Brain microvascular endothelial cell (primary cell): ENCODE data around the gene TERB1.

Experiments used
- DNase-seq: peaks from one replicate; pipeline ENCODE4 v3.0.0-alpha.2; 2020
- H3K27ac ChIP-seq: fragments of 250-450 bp; sonication (Bioruptor Pico); 2 replicates; pipeline ENCODE4 v1.5.1; 2020; ENCODE audit warnings: mild to moderate bottlenecking, moderate library complexity
- H3K27me3 ChIP-seq: fragments of 250-450 bp; sonication (Bioruptor Pico); replicated peaks from 2 replicates; pipeline ENCODE4 v1.5.1; 2020; ENCODE audit warnings: mild to moderate bottlenecking
- H3K36me3 ChIP-seq: fragments of 250-450 bp; sonication (Bioruptor Pico); replicated peaks from 2 replicates; pipeline ENCODE4 v1.5.1; 2020; ENCODE audit warnings: mild to moderate bottlenecking
- H3K4me3 ChIP-seq: 2 replicates; pipeline ENCODE4 v1.5.1; 2011; ENCODE audit warnings: low read depth, mild to moderate bottlenecking, control low read depth, low read length, moderate library complexity
- CTCF ChIP-seq: IDR thresholded peaks from 2 replicates; pipeline ENCODE4 v1.5.1; 2011; ENCODE audit warnings: low read depth, mild to moderate bottlenecking, moderate library complexity, low read length, control low read depth, inconsistent platforms; ENCODE audit errors: missing control alignments
- in situ Hi-C: cut with HindIII; loops from 2 replicates; pipeline ENCODE4 v1.10.0; 2017; ENCODE audit warnings: low sequenced_read_pairs, low pct_ligation_motif_present

TERB1 gene

GRCh38 chr16:66751053-66751302, 50.4 kb downstream of the TERB1 start:
- TF ChIP-seq CTCF, result no peak
- Histone ChIP-seq H3K27me3 (no peaks in the 10 kb centered on the region), H3K27ac (peak overlapping the region; percentile 95), H3K4me3 (peak overlapping the region; percentile 93), H3K36me3 (peaks cover 28% of the 10 kb centered on the region)
- no peak for DNase-seq
- in situ Hi-C loops, result no loop called here

- peaks cover 31% of the 10 kb centered on the region for H3K36me3 ChIP-seq
- DNase-seq, result no peak
- in situ Hi-C loops, result no loop called here
- peak overlapping the region; percentile 93 for H3K4me3 ChIP-seq
- no peak for TF ChIP-seq CTCF
- H3K27ac ChIP-seq, result no peak overlapping the region
- H3K27me3 ChIP-seq, result no peaks in the 10 kb centered on the region
Observed at GRCh38 chr16:66750279-66751052, 50.9 kb downstream of the TERB1 start.

GRCh38 chr16:66746682-66747081, 54.7 kb downstream of the TERB1 start:
- H3K4me3 ChIP-seq, result no peak overlapping the region
- H3K27ac ChIP-seq, result no peak overlapping the region
- no peak for DNase-seq
- no peak for TF ChIP-seq CTCF
- in situ Hi-C loops, result no loop called here
- H3K36me3 ChIP-seq, result peaks cover 55% of the 10 kb centered on the region
- H3K27me3 ChIP-seq, result no peaks in the 10 kb centered on the region

GRCh38 chr16:66746048-66746447, 55.3 kb downstream of the TERB1 start:
- no peak for TF ChIP-seq CTCF
- DNase-seq, result no peak
- Histone ChIP-seq H3K27me3 (no peaks in the 10 kb centered on the region), H3K4me3 (no peak overlapping the region), H3K27ac (no peak overlapping the region), H3K36me3 (peaks cover 59% of the 10 kb centered on the region)
- in situ Hi-C loops, result no loop called here

DNA sequence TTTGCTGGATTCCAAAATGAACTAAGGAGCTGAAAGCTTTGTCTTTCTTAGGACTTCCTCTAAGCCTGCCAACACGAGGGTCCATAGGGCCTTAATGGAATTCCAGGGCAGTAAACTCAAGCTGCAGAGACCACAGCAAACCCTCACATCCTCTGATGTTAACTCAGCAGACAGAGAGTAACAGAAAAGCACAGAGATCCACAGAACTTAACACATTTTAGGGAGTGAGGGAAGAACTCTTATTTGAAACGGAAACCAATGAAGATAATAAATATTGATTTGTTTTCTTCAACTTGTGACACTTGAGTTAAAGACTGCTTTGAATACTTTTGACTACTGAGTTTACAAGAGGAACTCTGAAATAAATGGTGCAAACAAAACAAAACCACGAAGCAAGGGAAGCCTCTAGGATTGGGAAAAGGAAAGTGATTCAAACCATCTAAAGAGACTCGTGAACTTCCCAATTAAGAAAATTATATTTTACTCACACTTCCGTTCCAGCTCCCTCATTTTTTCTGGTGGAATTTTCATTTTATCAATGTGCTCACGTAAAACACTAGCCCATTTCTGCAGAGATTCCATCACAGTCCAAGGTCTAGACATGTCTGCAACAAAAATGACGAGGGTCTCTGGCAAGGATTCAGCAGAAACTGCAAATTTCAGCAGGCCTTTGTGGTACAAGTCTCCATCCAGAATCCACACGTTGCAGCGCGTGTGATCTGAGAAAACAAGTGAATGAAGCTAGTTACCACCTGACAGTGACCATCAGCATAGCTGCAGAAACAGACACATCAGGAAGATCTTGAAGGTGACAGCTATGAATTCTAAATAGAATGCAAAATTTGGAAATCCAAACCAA, 59.2 kb downstream of the TERB1 start:
- Histone ChIP-seq H3K36me3 (peaks cover 63% of the 10 kb centered on the region), H3K4me3 (no peak overlapping the region), H3K27me3 (no peaks in the 10 kb centered on the region), H3K27ac (peak overlapping the region; percentile 90)
- TF ChIP-seq CTCF, result no peak
- in situ Hi-C loops, result no loop called here
- DNase-seq, result peak; percentile 29
